CD4-positive, alpha-beta T cell treated with Interleukin-2 at 100 ng/mL for 4 hours (primary cell): Measurements from ENCODE around the gene FASTKD1.

Experiments
- DNase-seq: peaks from one replicate; pipeline ENCODE4 v3.0.0-alpha.2; 2020; ENCODE audit warnings: low spot score

The FASTKD1 gene

GRCh38 chr2:169509298-169509885 is 64.3 kb downstream of the FASTKD1 start, which contains the start of gene KLHL41:
TSS of gene KLHL41 (plus strand) at chr2:169509702. CDS start at chr2:169509779, 77 bp downstream.
- no peak for DNase-seq

- DNase-seq, result no peak
Observed at GRCh38 chr2:169507698-169508097, 66.0 kb downstream of the FASTKD1 start.

DNA sequence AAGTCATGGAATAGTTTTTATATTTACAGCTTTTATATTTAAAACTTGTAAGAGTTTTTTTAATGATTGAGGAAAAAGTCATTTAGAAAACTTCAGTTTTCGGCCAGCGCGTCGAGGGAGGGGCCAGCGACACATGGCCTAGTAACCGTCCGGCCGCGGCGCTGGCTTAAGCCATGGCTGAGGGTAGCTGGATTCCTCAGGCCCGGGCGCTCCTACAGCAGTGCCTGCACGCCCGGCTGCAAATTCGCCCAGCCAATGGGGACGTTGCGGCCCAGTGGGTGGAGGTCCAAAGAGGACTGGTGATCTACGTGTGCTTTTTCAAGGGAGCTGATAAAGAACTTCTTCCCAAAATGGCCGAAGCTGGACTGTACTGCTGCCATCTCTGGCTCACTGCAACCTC is 69.0 kb downstream of the FASTKD1 start:
- DNase-seq, result no peak

- no peak for DNase-seq
Observed at GRCh38 chr2:169495310-169495928, 78.2 kb downstream of the FASTKD1 start.

DNA sequence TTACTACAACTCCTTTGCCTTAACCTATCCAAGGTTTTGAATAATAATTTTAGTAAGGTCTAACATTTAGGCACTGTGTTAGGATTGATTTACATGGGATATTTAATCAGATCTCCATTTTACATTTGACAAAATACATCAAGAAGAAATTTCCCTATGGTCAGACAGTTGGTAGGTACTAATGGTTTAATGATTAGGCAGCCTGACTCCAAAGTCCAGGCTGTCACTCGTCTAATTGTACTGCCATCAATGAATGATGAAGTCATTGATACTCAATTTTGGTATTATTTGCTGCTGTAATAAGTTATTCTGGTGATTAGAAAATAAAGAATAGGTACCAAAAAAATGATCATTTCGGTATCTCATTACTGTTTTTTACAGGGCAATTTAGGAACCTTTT is 80.3 kb downstream of the FASTKD1 start:
- DNase-seq, result no peak

GRCh38 chr2:169491378-169491777 is 82.3 kb downstream of the FASTKD1 start:
- DNase-seq, result no peak

DNA sequence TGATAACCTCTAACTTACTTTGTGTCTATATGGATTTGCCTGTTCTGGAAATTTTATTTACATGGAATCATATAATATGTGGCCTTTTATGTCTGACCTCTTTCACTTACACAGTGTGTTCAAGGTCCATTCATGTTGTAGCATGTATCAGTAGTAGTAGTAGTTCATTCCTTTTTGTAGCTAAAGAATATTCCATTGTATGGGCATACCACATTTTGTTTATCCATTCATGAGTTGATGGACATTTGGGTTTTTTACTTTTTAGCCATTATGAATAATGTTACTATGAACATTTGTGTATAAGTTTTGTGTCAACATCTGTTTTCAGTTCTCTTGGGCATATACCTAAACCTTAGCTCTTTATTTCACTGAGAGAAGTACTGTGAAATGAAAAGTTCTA is 82.8 kb downstream of the FASTKD1 start:
- no peak for DNase-seq

DNA sequence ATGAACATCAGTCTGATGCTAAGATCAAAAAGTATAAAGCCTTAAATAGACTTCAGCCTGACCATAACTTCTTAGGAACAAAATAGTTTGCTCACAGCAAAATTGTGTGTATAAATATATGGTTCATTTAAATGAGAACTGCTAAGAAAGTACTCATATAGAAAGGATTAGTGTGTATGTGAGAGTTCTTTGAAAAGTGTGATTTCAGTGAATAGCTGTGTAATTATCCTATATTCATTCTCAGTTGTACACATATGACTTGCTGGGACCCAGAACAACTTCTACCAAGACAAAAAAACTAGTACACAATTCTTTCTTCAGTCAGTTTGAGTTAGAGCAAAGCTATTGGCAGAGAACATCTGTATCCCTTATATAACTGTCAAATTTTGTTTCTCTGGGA is 87.2 kb downstream of the FASTKD1 start:
- DNase-seq, result no peak

DNA sequence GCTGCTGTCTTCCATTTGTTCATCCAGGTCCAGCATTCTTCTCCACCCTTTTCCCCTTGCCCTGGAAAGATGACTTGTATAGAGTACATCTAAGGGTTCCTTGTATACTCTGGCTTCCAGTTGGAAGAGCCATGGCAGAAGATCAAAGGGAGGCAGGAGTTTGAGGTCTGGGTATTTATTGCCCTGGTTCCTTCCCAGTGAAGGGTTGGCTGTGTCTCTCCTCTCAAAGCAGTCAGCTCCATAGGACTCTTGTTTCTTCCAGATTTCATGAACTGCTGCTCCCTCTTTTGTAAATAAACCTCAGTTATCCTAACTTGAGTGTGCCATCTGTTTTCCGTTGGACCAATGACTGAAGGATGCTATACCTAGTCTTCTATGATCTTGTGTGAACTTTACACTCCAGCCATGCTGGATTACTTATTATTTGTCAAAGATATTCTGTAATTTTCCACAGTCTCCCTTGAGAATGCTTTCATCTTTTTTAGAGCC is 88.0 kb downstream of the FASTKD1 start:
- no peak for DNase-seq

DNA sequence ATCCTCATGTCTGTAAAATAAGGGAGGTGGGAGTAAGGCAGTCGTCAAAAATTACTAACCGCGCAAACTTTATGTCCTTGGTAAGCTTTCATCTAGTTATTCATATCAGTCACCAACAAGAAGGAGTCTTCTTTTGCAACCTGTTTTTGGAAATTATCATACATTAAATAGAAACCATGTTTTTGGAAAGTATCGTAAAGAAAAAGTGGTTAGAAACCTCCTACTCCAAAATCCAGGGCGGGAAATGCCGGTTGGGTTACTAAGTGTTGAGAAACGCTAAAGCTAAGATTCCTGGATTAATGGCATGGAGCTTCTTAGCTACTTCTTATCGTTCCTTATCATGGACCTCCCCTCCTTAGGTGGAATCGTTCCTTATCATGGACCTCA is 93.6 kb downstream of the FASTKD1 start:
- DNase-seq, result no peak
